ENCODE data around the gene RBM33. TPM values are rescaled to one million over a fixed set of nuclear protein-coding genes. Genes with fewer than 3 reads are reported as not detected.
A peak's percentile ranks its signal among the peaks of the same experiment; 100 is the strongest.

Gene RBM33
- polyA plus RNA-seq, 3 donors = 15.0 to 27.7 (median 22.2) TPM

DNA sequence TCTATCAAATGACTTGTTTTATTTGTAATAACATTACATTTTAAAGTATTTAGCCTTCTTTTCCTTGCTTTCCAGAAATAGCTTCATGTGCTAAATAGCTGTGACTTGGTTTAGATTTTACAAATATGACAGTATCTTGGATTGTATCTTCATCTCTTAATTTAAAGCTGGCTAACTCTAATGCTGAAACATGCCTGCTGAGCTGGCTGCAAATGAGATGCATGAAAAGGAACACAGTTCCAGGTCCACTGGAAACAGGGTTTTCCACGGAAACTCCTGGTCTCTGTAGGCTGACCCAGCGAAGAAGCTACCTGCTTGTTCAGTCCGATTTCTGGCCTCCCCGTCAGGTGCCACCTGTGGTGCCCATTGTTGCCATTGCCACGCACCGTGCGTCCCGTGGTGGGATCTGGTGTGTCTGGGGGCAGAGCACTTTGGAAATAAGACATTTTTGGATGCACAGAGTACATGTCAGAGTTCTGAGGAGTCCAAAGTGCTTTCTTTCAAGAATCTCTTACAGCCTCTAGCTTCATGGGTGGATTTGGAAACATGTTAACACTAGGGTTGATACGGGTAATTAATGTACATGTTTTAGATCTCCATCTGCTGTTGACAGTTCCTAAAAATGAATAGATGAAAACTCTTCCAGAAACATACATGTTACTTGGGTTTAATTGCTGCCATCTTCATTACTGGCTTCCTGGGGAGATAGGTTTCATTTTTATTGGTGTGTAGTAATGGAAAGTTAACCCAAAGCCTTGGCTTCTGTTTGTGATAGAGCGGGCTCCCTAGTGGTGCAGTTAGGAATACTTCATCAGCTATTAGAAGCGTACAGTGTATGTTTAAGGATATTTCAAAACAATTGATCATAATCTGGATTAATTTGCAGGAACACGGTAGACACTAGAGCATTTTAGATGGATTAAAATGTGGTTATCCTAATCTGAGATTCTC lies 122.8 kb downstream of the RBM33 start:
- TF ChIP-seq, protein P1, sequence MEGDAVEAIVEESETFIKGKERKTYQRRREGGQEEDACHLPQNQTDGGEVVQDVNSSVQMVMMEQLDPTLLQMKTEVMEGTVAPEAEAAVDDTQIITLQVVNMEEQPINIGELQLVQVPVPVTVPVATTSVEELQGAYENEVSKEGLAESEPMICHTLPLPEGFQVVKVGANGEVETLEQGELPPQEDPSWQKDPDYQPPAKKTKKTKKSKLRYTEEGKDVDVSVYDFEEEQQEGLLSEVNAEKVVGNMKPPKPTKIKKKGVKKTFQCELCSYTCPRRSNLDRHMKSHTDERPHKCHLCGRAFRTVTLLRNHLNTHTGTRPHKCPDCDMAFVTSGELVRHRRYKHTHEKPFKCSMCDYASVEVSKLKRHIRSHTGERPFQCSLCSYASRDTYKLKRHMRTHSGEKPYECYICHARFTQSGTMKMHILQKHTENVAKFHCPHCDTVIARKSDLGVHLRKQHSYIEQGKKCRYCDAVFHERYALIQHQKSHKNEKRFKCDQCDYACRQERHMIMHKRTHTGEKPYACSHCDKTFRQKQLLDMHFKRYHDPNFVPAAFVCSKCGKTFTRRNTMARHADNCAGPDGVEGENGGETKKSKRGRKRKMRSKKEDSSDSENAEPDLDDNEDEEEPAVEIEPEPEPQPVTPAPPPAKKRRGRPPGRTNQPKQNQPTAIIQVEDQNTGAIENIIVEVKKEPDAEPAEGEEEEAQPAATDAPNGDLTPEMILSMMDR (IDR thresholded peaks at IDR 0.05) = no peak
- H4K20me1 ChIP-seq (ENCODE audit: insufficient read depth, low read length) = peaks cover 89% of the 10 kb centered on the region
- peaks cover 72% of the 10 kb centered on the region for H3K79me2 ChIP-seq (ENCODE audit: insufficient read depth, low read length)
- peaks cover 80 to 82% of the 10 kb centered on the region in 2 donors for H3K36me3 Mint-ChIP-seq
- intact Hi-C loops (cut with micrococcal nuclease) = loop anchor here in 1 of 2 donors (10.0 kb wide), 1 partner anchor 842 kb away; no protein-coding TSS in a partner anchor
- H2AFZ ChIP-seq (ENCODE audit: insufficient read depth, low read depth, low read length, poor library complexity, severe bottlenecking) = no peak overlapping the region
- H3K27me3 ChIP-seq (ENCODE audit: control insufficient read depth in 2 of 2, insufficient read depth in 2 of 2, low read length in 2 of 2) = no peaks in the 10 kb centered on the region
- H3K4me1 Mint-ChIP-seq = peaks cover 42% of the 10 kb centered on the region
- H3K9me3 Mint-ChIP-seq = no peaks in the 10 kb centered on the region
- 99% methylated on average over 10 of the region's 12 CpGs for WGBS (ENCODE audit: insufficient coverage)
- H3K27ac ChIP-seq (ENCODE audit: low read depth in 1 of 2, low read length in 2 of 2) = peak overlapping the region in 1 of 2 donors; percentile 28
- no peak overlapping the region for H3K4me2 ChIP-seq (replicated peaks; ENCODE audit: extremely low read depth, low read length, poor library complexity, severe bottlenecking)
- H3K4me1 ChIP-seq (ENCODE audit: control insufficient read depth in 1 of 2, insufficient read depth in 2 of 2, low read length in 2 of 2) = peaks cover 43 to 46% of the 10 kb centered on the region in 2 donors
- peaks cover 55 to 82% of the 10 kb centered on the region in 2 donors for H3K36me3 ChIP-seq (replicated peaks in 1 of 2; ENCODE audit: control insufficient read depth in 1 of 2, insufficient read depth in 2 of 2, low read length in 2 of 2)
- H3K27me3 Mint-ChIP-seq (ENCODE audit: low read depth in 3 of 3) = no peaks in the 10 kb centered on the region
- H3K4me3 ChIP-seq (replicated peaks in 1 of 3; ENCODE audit: low read depth in 2 of 3, low read length in 3 of 3) = no peak overlapping the region
- no peaks in the 10 kb centered on the region for H3K9me3 ChIP-seq (replicated peaks in 1 of 2; ENCODE audit: control insufficient read depth in 1 of 2, insufficient read depth in 1 of 2, low read length in 2 of 2)
- H3K9ac ChIP-seq (ENCODE audit: insufficient read depth, low read length, poor library complexity, severe bottlenecking) = no peak overlapping the region
- H3K27ac Mint-ChIP-seq = peak overlapping the region in 1 of 7 donors; percentile 15
- no peak overlapping the region for H3K4me3 Mint-ChIP-seq
- no peak for DNase-seq

DNA sequence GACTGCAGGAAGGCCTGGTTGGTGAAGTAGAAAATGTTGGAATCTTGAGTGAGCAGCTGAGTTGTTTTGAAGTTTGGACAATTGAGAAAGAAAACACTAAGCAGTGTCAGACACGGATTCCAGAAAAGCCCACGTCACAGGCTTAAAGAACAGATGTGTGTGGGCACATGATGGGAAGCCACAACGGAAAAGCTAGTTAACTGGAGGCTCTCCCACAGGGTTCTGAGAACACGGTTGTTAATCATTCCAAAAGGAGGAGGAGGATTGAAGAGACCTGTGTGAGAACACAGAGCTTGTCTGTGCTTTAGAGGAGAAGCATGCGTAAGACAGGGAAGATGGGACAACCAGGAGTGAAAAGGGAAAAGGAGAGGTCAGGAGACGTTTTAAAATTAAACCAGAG lies 125.2 kb downstream of the RBM33 start:
- H2AFZ ChIP-seq (ENCODE audit: insufficient read depth, low read depth, low read length, poor library complexity, severe bottlenecking) = no peak overlapping the region
- Mint-ChIP-seq H3K4me1 (peaks cover 17% of the 10 kb centered on the region), H3K27me3 (ENCODE audit: low read depth in 3 of 3) (no peaks in the 10 kb centered on the region), H3K27ac (peak overlapping the region in 1 of 7 donors; percentile 26), H3K9me3 (no peaks in the 10 kb centered on the region), H3K4me3 (no peak overlapping the region), H3K36me3 (peaks cover 83 to 89% of the 10 kb centered on the region in 2 donors)
- H3K27ac ChIP-seq (ENCODE audit: low read depth in 1 of 2, low read length in 2 of 2) = no peak overlapping the region
- TF ChIP-seq, protein P1 (IDR thresholded peaks at IDR 0.05) = no peak
- DNase-seq = no peak
- peaks cover 54% of the 10 kb centered on the region for H3K79me2 ChIP-seq (ENCODE audit: insufficient read depth, low read length)
- intact Hi-C loops (cut with micrococcal nuclease) = loop anchor here (2.0 to 10.0 kb wide), 2 partner anchors 171 to 845 kb away; no protein-coding TSS in a partner anchor
- H3K4me3 ChIP-seq (replicated peaks in 1 of 3; ENCODE audit: low read depth in 2 of 3, low read length in 3 of 3) = no peak overlapping the region
- 59% methylated on average over 6 of the region's 6 CpGs for WGBS (ENCODE audit: insufficient coverage)
- H4K20me1 ChIP-seq (ENCODE audit: insufficient read depth, low read length) = peaks cover 87% of the 10 kb centered on the region
- H3K9ac ChIP-seq (ENCODE audit: insufficient read depth, low read length, poor library complexity, severe bottlenecking) = no peak overlapping the region
- peaks cover 19 to 22% of the 10 kb centered on the region in 2 donors for H3K4me1 ChIP-seq (ENCODE audit: control insufficient read depth in 1 of 2, insufficient read depth in 2 of 2, low read length in 2 of 2)
- no peaks in the 10 kb centered on the region for H3K27me3 ChIP-seq (ENCODE audit: control insufficient read depth in 2 of 2, insufficient read depth in 2 of 2, low read length in 2 of 2)
- no peak overlapping the region for H3K4me2 ChIP-seq (replicated peaks; ENCODE audit: extremely low read depth, low read length, poor library complexity, severe bottlenecking)
- H3K36me3 ChIP-seq (replicated peaks in 1 of 2; ENCODE audit: control insufficient read depth in 1 of 2, insufficient read depth in 2 of 2, low read length in 2 of 2) = peaks cover 74 to 94% of the 10 kb centered on the region in 2 donors
- no peaks in the 10 kb centered on the region for H3K9me3 ChIP-seq (replicated peaks in 1 of 2; ENCODE audit: control insufficient read depth in 1 of 2, insufficient read depth in 1 of 2, low read length in 2 of 2)
